Neural cell (in vitro differentiated cells): ENCODE measurements around the gene IGF2R. TPM values are rescaled to one million over a fixed set of nuclear protein-coding genes. Genes with fewer than 3 reads are reported as not detected.

Experiments
- H2AFZ ChIP-seq: fragments of 200-600, 300-800 bp; sonication (generic), shearing (Covaris generic); 2 replicates; pipeline ENCODE4 v1.6.0; 2014; ENCODE audit warnings: low read depth, mild to moderate bottlenecking, antibody characterized with exemption, low read length, moderate library complexity
- H3F3A ChIP-seq: fragments of 200-600 bp; shearing (Covaris generic); 2 replicates; pipeline ENCODE4 v1.6.1; 2016; ENCODE audit warnings: mild to moderate bottlenecking, moderate library complexity, mixed read lengths, antibody characterized with exemption, low read length; ENCODE audit not compliant: insufficient read depth, poor library complexity, severe bottlenecking
- H3K27ac ChIP-seq: fragments of 200-600, 300-800 bp; sonication (generic), shearing (Covaris generic); 2 replicates; pipeline ENCODE4 v1.5.1; 2014; ENCODE audit warnings: mild to moderate bottlenecking, low read length, moderate library complexity
- H3K27me3 ChIP-seq: fragments of 300-800, 200-600 bp; sonication (generic), shearing (Covaris generic); 2 replicates; pipeline ENCODE4 v1.6.0; 2014; ENCODE audit warnings: mild to moderate bottlenecking, low read depth, low read length, moderate library complexity; ENCODE audit not compliant: insufficient read depth
- H3K36me3 ChIP-seq: fragments of 300-800, 200-600 bp; sonication (generic), shearing (Covaris generic); 2 replicates; pipeline ENCODE4 v1.5.1; 2014; ENCODE audit warnings: mild to moderate bottlenecking, antibody characterized with exemption, low read length, moderate library complexity; ENCODE audit not compliant: insufficient read depth
- H3K4me2 ChIP-seq: fragments of 300-800, 200-600 bp; sonication (generic), shearing (Covaris generic); 2 replicates; pipeline ENCODE4 v1.6.0; 2014; ENCODE audit warnings: mild to moderate bottlenecking, low read length
- H3K4me3 ChIP-seq: fragments of 300-800, 200-600 bp; sonication (generic), shearing (Covaris generic); 2 replicates; pipeline ENCODE4 v1.5.1; 2014; ENCODE audit warnings: mild to moderate bottlenecking, low read length, moderate library complexity
- H3K79me2 ChIP-seq: fragments of 200-600 bp; shearing (Covaris generic); replicated peaks from 2 replicates; pipeline ENCODE4 v1.6.0; 2014; ENCODE audit warnings: mild to moderate bottlenecking, low read length, moderate library complexity; ENCODE audit not compliant: insufficient read depth
- H3K9ac ChIP-seq: fragments of 300-800, 200-600 bp; sonication (generic), shearing (Covaris generic); 2 replicates; pipeline ENCODE4 v1.6.1; 2016; ENCODE audit warnings: mild to moderate bottlenecking, low read length, mixed read lengths
- H3K9me2 ChIP-seq: fragments of 200-600 bp; shearing (Covaris generic); 2 replicates; pipeline ENCODE4 v1.6.1; 2016; ENCODE audit warnings: mild to moderate bottlenecking, low read length, mixed read lengths; ENCODE audit not compliant: insufficient read depth
- H3K9me3 ChIP-seq: fragments of 200-600, 300-800 bp; sonication (generic), shearing (Covaris generic); 2 replicates; pipeline ENCODE4 v1.6.1; 2016; ENCODE audit warnings: mild to moderate bottlenecking, mixed run types, low read length, moderate library complexity, mixed read lengths
- H4K20me1 ChIP-seq: fragments of 200-600 bp; shearing (Covaris generic); 2 replicates; pipeline ENCODE4 v1.6.1; 2016; ENCODE audit warnings: mild to moderate bottlenecking, mixed run types; ENCODE audit not compliant: insufficient read depth
- EP300 ChIP-seq: fragments of 450-650 bp; conservative IDR thresholded peaks from 2 replicates; pipeline ENCODE4 v1.6.1; 2014; ENCODE audit warnings: antibody characterized with exemption, mild to moderate bottlenecking, moderate library complexity; ENCODE audit not compliant: poor library complexity, severe bottlenecking
- EZH2 ChIP-seq: fragments of 200-600, 300-800 bp; shearing (Covaris generic), sonication (generic); IDR thresholded peaks from 2 replicates; pipeline ENCODE4 v1.6.1; 2014; ENCODE audit warnings: antibody characterized with exemption, low read length, borderline replicate concordance, mild to moderate bottlenecking; ENCODE audit not compliant: insufficient read depth, poor library complexity, severe bottlenecking
- MXI1 ChIP-seq: fragments of 450-650 bp; conservative IDR thresholded peaks from 2 replicates; pipeline ENCODE4 v1.6.1; 2014; ENCODE audit warnings: antibody characterized with exemption, mild to moderate bottlenecking; ENCODE audit not compliant: poor library complexity, severe bottlenecking
- POLR2AphosphoS5 ChIP-seq: IDR thresholded peaks from 2 replicates; pipeline ENCODE4 v1.6.1; 2012
- RAD21 ChIP-seq: fragments of 450-650 bp; conservative IDR thresholded peaks from 2 replicates; pipeline ENCODE4 v1.6.1; 2014; ENCODE audit warnings: antibody characterized with exemption, mild to moderate bottlenecking, moderate library complexity
- SMC3 ChIP-seq: fragments of 450-650 bp; conservative IDR thresholded peaks from 2 replicates; pipeline ENCODE4 v1.6.1; 2014; ENCODE audit warnings: antibody characterized with exemption, mild to moderate bottlenecking, moderate library complexity; ENCODE audit not compliant: poor library complexity
- TAF1 ChIP-seq: IDR thresholded peaks from 2 replicates; pipeline ENCODE4 v1.6.1; 2012; ENCODE audit warnings: low read depth
- polyA plus RNA-seq: library from polyadenylated mRNA; depleted of rRNA; stranded (reverse); fragments of >200 nt; gene quantifications from 2 replicates; pipeline ENCODE4 v1.2.3, GENCODE V29; 2014
- TF ChIP-seq, protein P1 (sequence below): fragments of 450-650 bp; IDR thresholded peaks from 2 replicates; pipeline ENCODE4 v1.5.1; 2014; ENCODE audit warnings: antibody characterized with exemption, mild to moderate bottlenecking, moderate library complexity; ENCODE audit not compliant: poor library complexity, severe bottlenecking
- TF ChIP-seq, protein P2 (sequence below): IDR thresholded peaks from 2 replicates; pipeline ENCODE4 v1.6.1; 2012; ENCODE audit warnings: borderline replicate concordance

Gene IGF2R
- polyA plus RNA-seq, 1 donor from 2014 or later, result 15.0 TPM

DNA sequence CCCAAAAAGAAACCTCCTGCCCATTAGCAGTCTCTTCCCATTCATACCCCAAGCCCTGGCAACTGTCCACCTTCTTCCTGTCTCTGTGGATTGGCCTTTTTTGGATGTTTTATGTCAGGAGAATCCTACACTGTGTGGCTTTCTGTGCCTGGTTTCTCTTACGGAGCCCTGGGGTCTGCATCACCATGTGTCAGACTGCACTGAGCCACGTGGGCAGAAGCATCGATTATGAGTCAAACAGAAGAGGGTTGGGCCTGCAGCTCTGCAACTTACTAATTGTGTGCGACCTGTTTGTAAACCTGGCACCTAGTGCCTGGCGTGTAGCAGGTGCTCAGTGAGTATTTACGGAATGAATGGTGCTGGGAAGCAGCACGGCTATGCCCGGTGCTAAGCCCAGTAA lies 62.6 kb downstream of the IGF2R start:
- H2AFZ ChIP-seq, result no peak overlapping the region
- H3K9me3 ChIP-seq, result no peaks in the 10 kb centered on the region
- peaks cover 3% of the 10 kb centered on the region for H3K79me2 ChIP-seq
- H3K36me3 ChIP-seq, result peaks cover 5% of the 10 kb centered on the region
- no peak overlapping the region for H3K27ac ChIP-seq
- H4K20me1 ChIP-seq, result no peaks in the 10 kb centered on the region
- no peak overlapping the region for H3K4me3 ChIP-seq
- H3K4me2 ChIP-seq, result no peak overlapping the region
- TF ChIP-seq EP300, result no peak
- TF ChIP-seq RAD21, result no peak
- no peak for TF ChIP-seq TAF1
- TF ChIP-seq, protein P1, sequence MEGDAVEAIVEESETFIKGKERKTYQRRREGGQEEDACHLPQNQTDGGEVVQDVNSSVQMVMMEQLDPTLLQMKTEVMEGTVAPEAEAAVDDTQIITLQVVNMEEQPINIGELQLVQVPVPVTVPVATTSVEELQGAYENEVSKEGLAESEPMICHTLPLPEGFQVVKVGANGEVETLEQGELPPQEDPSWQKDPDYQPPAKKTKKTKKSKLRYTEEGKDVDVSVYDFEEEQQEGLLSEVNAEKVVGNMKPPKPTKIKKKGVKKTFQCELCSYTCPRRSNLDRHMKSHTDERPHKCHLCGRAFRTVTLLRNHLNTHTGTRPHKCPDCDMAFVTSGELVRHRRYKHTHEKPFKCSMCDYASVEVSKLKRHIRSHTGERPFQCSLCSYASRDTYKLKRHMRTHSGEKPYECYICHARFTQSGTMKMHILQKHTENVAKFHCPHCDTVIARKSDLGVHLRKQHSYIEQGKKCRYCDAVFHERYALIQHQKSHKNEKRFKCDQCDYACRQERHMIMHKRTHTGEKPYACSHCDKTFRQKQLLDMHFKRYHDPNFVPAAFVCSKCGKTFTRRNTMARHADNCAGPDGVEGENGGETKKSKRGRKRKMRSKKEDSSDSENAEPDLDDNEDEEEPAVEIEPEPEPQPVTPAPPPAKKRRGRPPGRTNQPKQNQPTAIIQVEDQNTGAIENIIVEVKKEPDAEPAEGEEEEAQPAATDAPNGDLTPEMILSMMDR, result no peak
- TF ChIP-seq MXI1, result no peak
- TF ChIP-seq, protein P2, sequence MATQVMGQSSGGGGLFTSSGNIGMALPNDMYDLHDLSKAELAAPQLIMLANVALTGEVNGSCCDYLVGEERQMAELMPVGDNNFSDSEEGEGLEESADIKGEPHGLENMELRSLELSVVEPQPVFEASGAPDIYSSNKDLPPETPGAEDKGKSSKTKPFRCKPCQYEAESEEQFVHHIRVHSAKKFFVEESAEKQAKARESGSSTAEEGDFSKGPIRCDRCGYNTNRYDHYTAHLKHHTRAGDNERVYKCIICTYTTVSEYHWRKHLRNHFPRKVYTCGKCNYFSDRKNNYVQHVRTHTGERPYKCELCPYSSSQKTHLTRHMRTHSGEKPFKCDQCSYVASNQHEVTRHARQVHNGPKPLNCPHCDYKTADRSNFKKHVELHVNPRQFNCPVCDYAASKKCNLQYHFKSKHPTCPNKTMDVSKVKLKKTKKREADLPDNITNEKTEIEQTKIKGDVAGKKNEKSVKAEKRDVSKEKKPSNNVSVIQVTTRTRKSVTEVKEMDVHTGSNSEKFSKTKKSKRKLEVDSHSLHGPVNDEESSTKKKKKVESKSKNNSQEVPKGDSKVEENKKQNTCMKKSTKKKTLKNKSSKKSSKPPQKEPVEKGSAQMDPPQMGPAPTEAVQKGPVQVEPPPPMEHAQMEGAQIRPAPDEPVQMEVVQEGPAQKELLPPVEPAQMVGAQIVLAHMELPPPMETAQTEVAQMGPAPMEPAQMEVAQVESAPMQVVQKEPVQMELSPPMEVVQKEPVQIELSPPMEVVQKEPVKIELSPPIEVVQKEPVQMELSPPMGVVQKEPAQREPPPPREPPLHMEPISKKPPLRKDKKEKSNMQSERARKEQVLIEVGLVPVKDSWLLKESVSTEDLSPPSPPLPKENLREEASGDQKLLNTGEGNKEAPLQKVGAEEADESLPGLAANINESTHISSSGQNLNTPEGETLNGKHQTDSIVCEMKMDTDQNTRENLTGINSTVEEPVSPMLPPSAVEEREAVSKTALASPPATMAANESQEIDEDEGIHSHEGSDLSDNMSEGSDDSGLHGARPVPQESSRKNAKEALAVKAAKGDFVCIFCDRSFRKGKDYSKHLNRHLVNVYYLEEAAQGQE, result no peak
- no peak for TF ChIP-seq EZH2
- no peaks in the 10 kb centered on the region for H3K9me2 ChIP-seq
- H3K9ac ChIP-seq, result no peak overlapping the region
- no peaks in the 10 kb centered on the region for H3F3A ChIP-seq
- no peaks in the 10 kb centered on the region for H3K27me3 ChIP-seq

DNA sequence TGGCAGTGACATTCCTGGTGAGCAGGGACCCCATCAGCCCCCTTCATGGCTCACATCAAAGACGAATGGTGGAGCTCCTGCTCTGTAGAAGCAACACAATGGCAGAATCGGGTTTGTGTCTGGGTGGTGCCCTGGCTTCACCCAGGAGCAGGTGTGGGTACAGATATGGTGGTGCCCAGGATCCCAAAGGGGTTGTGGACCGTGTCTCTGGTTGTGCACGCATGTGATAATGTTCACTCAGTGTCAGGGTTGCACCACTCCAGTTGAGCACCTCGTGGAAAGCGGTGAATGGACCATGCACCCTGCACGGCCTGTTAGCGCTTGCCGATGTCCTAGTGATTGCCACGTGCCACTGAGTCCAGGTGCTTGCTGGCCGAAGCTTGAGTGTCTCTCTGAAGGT lies 63.0 kb downstream of the IGF2R start:
- peaks cover under 1% of the 10 kb centered on the region for H3K36me3 ChIP-seq
- H3F3A ChIP-seq, result no peaks in the 10 kb centered on the region
- H3K9me2 ChIP-seq, result no peaks in the 10 kb centered on the region
- no peaks in the 10 kb centered on the region for H3K9me3 ChIP-seq
- no peak overlapping the region for H3K4me2 ChIP-seq
- H3K27me3 ChIP-seq, result no peaks in the 10 kb centered on the region
- no peak overlapping the region for H2AFZ ChIP-seq
- TF ChIP-seq POLR2AphosphoS5 (no peak), EZH2 (no peak), EP300 (no peak), RAD21 (no peak), TAF1 (no peak), SMC3 (no peak)
- TF ChIP-seq, protein P1, result no peak
- TF ChIP-seq, protein P2, result no peak
- H3K27ac ChIP-seq, result no peak overlapping the region
- H3K9ac ChIP-seq, result no peak overlapping the region
- H3K4me3 ChIP-seq, result no peak overlapping the region
- H3K79me2 ChIP-seq, result peaks cover 3% of the 10 kb centered on the region
- no peaks in the 10 kb centered on the region for H4K20me1 ChIP-seq
